HUES48 (cell line): ENCODE measurements around the gene PPP1R13B.
"Not testable (repeated sequence)": the region's sequence is repeated elsewhere in the genome, so short reads cannot be mapped to it uniquely, and the experiment has no call there.

Experiments
- H3K27ac ChIP-seq: one replicate; pipeline ENCODE4 v1.7.0; 2013; ENCODE audit warnings: low read depth, low read length, inconsistent platforms
- H3K27me3 ChIP-seq: 2 replicates; pipeline ENCODE4 v1.6.1; 2013; ENCODE audit warnings: mild to moderate bottlenecking, low read length; ENCODE audit not compliant: control insufficient read depth, insufficient read depth
- H3K36me3 ChIP-seq: 2 replicates; pipeline ENCODE4 v1.6.1; 2013; ENCODE audit warnings: low read length; ENCODE audit not compliant: control insufficient read depth, insufficient read depth
- H3K4me1 ChIP-seq: 2 replicates; pipeline ENCODE4 v1.6.1; 2013; ENCODE audit warnings: mild to moderate bottlenecking, low read length; ENCODE audit not compliant: control insufficient read depth, insufficient read depth
- H3K4me3 ChIP-seq: 2 replicates; pipeline ENCODE4 v1.5.1; 2013; ENCODE audit warnings: mild to moderate bottlenecking, low read depth, low read length
- H3K9ac ChIP-seq: 2 replicates; pipeline ENCODE4 v1.6.1; 2013; ENCODE audit warnings: mild to moderate bottlenecking, low read depth, low read length, moderate library complexity
- H3K9me3 ChIP-seq: 2 replicates; pipeline ENCODE4 v1.6.1; 2013; ENCODE audit warnings: low read length; ENCODE audit not compliant: control insufficient read depth, insufficient read depth

Gene PPP1R13B

DNA sequence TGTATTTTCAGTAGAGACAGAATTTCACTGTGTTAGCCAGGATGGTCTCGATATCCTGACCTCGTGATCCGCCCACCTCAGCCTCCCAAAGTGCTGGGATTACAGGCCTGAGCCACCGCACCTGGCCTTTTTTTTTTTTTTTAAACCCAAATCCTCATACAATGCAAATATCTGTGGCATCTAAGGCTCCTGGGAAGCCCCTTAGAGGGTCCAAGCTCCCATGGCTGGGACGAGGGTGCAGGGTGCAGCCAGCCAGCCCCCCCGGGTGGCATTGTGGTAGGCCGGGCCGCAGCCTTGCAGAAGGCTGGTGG lies 41.6 kb upstream of the PPP1R13B start:
- H3K9me3 ChIP-seq, H3K9ac ChIP-seq, H3K4me1 ChIP-seq, H3K4me3 ChIP-seq, H3K27me3 ChIP-seq, H3K27ac ChIP-seq, H3K36me3 ChIP-seq: not testable (repeated sequence)

- Histone ChIP-seq H3K36me3 (no peaks in the 10 kb centered on the region), H3K9ac (no peak overlapping the region), H3K4me1 (no peaks in the 10 kb centered on the region), H3K9me3 (no peaks in the 10 kb centered on the region), H3K27ac (no peak overlapping the region), H3K27me3 (no peaks in the 10 kb centered on the region), H3K4me3 (no peak overlapping the region)
These were observed 40.3 kb upstream of the PPP1R13B start for GRCh38 chr14:103887557-103888115.

- Histone ChIP-seq H3K36me3 (no peaks in the 10 kb centered on the region), H3K9me3 (no peaks in the 10 kb centered on the region), H3K27me3 (no peaks in the 10 kb centered on the region), H3K27ac (no peak overlapping the region), H3K4me1 (no peaks in the 10 kb centered on the region), H3K4me3 (no peak overlapping the region), H3K9ac (no peak overlapping the region)
These were observed 39.8 kb upstream of the PPP1R13B start for GRCh38 chr14:103887170-103887501.

DNA sequence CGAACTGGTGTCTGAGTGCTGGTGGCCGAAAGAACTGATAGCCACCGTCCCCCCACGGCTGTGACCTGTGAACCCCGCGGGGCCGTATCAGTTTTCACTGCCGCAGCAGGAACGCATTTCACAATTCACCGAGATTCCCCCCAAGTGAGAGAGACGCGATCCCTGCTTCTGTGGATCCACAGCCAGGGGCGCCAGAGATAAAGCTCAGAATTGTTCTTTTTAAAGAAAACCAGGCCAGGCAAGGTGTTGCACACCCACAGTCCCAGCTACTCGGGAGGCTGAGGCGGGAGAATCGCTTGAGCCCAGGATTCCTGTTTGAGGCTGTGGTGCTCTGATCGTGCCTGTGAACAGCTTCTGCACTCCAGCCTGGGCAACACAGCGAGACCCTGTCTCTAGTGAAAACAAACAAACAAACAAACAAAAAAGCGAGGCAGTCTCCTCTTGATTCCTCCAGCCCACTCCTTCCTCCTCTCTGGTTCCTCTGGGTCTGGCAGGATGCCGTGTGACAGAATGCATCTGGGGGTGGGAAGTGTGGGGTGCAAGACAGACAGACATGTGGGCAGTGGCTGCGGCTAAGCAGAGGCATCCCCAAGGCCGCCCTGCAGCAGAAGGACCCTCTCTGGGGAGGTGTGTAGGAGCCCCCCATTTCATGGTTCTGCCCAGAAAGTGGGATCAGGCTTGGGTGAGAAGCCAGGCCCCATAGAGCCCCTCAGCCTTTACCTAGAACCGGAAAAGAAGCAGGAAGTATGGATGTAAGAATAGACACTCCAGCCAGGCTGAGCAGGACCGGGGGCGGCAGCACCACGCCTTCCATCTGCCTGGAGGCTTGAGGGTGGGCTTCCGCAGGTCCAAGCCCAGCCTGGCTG lies 39.2 kb upstream of the PPP1R13B start:
- no peak overlapping the region for H3K4me3 ChIP-seq
- H3K9me3 ChIP-seq = no peaks in the 10 kb centered on the region
- H3K36me3 ChIP-seq = no peaks in the 10 kb centered on the region
- no peaks in the 10 kb centered on the region for H3K4me1 ChIP-seq
- no peak overlapping the region for H3K9ac ChIP-seq
- H3K27me3 ChIP-seq = no peaks in the 10 kb centered on the region
- no peak overlapping the region for H3K27ac ChIP-seq

DNA sequence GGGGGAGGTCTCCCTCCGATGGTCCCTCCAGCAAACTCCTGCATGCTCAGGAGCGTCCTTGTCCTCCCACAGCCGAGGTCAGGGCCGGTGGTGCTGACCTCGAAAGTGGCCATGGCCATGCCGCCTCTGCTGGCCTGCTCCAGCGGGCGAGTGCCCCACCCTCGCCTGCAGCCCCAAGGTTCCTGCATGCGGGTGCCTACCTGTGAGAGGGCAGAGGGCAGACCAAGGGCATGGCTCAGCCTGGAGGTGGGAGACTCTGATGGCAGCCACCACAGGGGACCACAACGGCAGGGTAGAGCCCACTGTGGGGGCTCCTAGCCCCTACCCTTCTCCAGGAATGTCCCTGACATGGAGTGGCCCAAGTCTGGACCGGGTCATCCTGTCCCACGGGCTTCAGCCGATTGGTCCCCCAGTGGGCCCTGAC lies 38.1 kb upstream of the PPP1R13B start:
- Histone ChIP-seq H3K9me3 (no peaks in the 10 kb centered on the region), H3K27me3 (no peaks in the 10 kb centered on the region), H3K9ac (no peak overlapping the region), H3K36me3 (no peaks in the 10 kb centered on the region), H3K27ac (no peak overlapping the region), H3K4me3 (no peak overlapping the region), H3K4me1 (0 out of 2 replicates have a peak, but pooled peaks cover 5% of the 10 kb centered on the region)

DNA sequence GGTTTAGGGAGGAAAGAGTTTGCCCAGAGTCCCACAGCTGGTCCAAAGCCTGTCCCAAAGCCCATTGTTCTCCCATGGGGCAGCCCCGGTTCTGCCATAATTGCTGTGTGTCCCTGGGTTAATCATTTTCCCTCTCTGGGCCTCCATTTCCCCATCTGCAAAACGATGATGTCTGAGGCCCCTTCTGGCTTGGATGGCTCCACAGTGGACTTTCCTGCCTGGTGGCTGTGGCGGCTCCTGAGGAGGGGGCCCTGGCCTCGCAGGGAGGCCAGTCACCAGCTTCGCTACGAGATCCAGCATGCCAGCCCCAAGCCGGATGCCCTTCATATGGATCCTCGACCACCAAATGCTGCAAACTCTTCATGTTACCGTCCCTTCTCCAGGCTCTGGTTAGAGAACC lies 37.5 kb upstream of the PPP1R13B start:
- Histone ChIP-seq H3K36me3 (no peaks in the 10 kb centered on the region), H3K4me1 (peaks cover 11% of the 10 kb centered on the region), H3K27ac (no peak overlapping the region), H3K4me3 (no peak overlapping the region), H3K27me3 (no peaks in the 10 kb centered on the region), H3K9me3 (no peaks in the 10 kb centered on the region), H3K9ac (no peak overlapping the region)

GRCh38 chr14:103883263-103883523 lies 35.8 kb upstream of the PPP1R13B start:
- H3K36me3 ChIP-seq = no peaks in the 10 kb centered on the region
- H3K27me3 ChIP-seq = no peaks in the 10 kb centered on the region
- H3K9me3 ChIP-seq = no peaks in the 10 kb centered on the region
- H3K27ac ChIP-seq = no peak overlapping the region
- no peak overlapping the region for H3K9ac ChIP-seq
- H3K4me3 ChIP-seq = no peak overlapping the region
- peaks cover 14% of the 10 kb centered on the region for H3K4me1 ChIP-seq

GRCh38 chr14:103882503-103883262 lies 35.3 kb upstream of the PPP1R13B start:
- H3K9ac ChIP-seq = no peak overlapping the region
- no peak overlapping the region for H3K4me3 ChIP-seq
- peaks cover 14% of the 10 kb centered on the region for H3K4me1 ChIP-seq
- H3K27me3 ChIP-seq = no peaks in the 10 kb centered on the region
- H3K9me3 ChIP-seq = no peaks in the 10 kb centered on the region
- H3K27ac ChIP-seq = no peak overlapping the region
- no peaks in the 10 kb centered on the region for H3K36me3 ChIP-seq

- Histone ChIP-seq H3K4me3 (no peak overlapping the region), H3K36me3 (no peaks in the 10 kb centered on the region), H3K9ac (no peak overlapping the region), H3K27ac (no peak overlapping the region), H3K9me3 (no peaks in the 10 kb centered on the region), H3K27me3 (no peaks in the 10 kb centered on the region), H3K4me1 (peaks cover 14% of the 10 kb centered on the region)
These were observed 34.2 kb upstream of the PPP1R13B start for GRCh38 chr14:103881268-103882201.

GRCh38 chr14:103880348-103881267 lies 33.2 kb upstream of the PPP1R13B start:
- no peak overlapping the region for H3K27ac ChIP-seq
- no peak overlapping the region for H3K9ac ChIP-seq
- no peak overlapping the region for H3K4me3 ChIP-seq

More at GRCh38 chr14:103880348-103881267, 33.2 kb upstream of the PPP1R13B start:
- H3K27me3 ChIP-seq = no peaks in the 10 kb centered on the region
- H3K4me1 ChIP-seq = peaks cover 14% of the 10 kb centered on the region
- no peaks in the 10 kb centered on the region for H3K36me3 ChIP-seq
- H3K9me3 ChIP-seq = no peaks in the 10 kb centered on the region
